ENCODE results near the gene MYO3B. TPM values are rescaled to one million over a fixed set of nuclear protein-coding genes. Genes with fewer than 3 reads are reported as not detected.

Gene MYO3B
- total and polyA plus RNA-seq, 4 donors = 0.50 to 0.61 (median 0.53) TPM

DNA sequence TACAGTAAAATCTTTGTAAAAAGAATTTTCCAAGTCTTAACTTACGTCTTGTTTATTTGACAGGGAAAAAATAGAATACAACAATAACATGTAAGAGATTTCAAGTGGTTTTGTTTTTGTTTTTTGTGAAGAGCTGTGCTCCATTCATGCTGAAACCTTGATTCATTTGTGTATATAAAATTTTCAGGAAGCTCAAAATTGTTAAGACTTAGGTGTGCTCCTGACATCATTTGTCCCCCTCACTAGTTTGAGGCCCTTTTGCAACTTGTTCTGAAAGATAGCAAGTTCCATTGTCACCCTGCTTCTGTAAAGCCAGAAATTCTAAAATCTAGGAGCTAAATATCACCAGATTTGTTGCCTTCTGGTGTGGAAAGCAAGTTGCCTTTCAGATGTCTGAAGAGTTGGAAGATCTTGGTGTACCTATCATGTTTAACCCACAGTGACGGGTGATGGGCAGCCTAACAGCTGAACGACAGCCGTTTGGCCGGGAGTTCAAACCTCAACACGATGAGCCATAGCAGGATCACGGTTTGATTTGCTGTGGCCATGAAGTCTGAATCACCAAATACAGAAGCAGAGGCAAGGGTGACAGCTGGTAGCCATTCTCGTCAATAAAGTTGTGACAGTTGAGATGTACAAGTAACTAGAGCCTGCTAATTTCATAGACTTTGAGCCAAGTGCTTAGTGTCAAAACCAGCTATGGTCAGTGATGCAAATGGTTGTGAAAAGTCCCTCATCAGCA is 331.7 kb downstream of the MYO3B start:
- Histone ChIP-seq H3K27ac (ENCODE audit: low read depth, low read length) (no peak overlapping the region), H3K4me3 (ENCODE audit: low read depth, low read length) (no peak overlapping the region), H3K27me3 (ENCODE audit: control insufficient read depth, insufficient read depth, low read length) (no peaks in the 10 kb centered on the region), H3K36me3 (ENCODE audit: control insufficient read depth, insufficient read depth, low read length) (no peaks in the 10 kb centered on the region), H3K9me3 (ENCODE audit: control insufficient read depth, insufficient read depth, low read length) (no peaks in the 10 kb centered on the region), H3K4me1 (ENCODE audit: control insufficient read depth, insufficient read depth, low read length) (peaks cover 12% of the 10 kb centered on the region)
- DNase-seq (ENCODE audit: low read depth in 4 of 6, low spot score in 6 of 6) = no peak
- WGBS (ENCODE audit: insufficient coverage) = 88% methylated on average over 6 of the region's 8 CpGs

DNA sequence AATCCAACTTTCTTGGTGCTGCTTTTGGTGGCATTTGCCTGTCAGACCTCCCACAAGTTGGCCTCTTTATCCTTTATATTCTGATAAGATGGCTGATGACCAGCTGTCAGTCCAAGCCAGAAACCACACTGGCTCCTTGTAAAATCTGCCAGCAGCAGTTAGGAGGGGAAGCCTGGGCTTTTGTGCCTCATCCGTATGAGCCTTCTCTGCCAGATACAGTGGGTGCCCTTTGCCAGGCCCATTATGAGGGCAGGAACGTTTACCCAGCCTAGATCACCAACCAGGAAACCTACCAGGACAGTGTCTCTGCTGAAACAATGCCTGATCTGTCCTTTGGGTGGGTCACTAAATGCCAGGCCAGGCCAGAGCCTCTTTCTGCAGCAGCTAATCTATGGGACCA is 334.3 kb downstream of the MYO3B start:
- Histone ChIP-seq H3K9me3 (ENCODE audit: control insufficient read depth, insufficient read depth, low read length) (no peaks in the 10 kb centered on the region), H3K4me3 (ENCODE audit: low read depth, low read length) (no peak overlapping the region), H3K27me3 (ENCODE audit: control insufficient read depth, insufficient read depth, low read length) (no peaks in the 10 kb centered on the region), H3K27ac (ENCODE audit: low read depth, low read length) (peak overlapping the region; percentile 35), H3K4me1 (ENCODE audit: control insufficient read depth, insufficient read depth, low read length) (peaks cover 5% of the 10 kb centered on the region), H3K36me3 (ENCODE audit: control insufficient read depth, insufficient read depth, low read length) (no peaks in the 10 kb centered on the region)
- WGBS (ENCODE audit: insufficient coverage) = 15% methylated on average over 2 of the region's 2 CpGs
- peak in 2 of 6 donors; percentile 54 to 84 for DNase-seq (ENCODE audit: low read depth in 4 of 6, low spot score in 6 of 6)

DNA sequence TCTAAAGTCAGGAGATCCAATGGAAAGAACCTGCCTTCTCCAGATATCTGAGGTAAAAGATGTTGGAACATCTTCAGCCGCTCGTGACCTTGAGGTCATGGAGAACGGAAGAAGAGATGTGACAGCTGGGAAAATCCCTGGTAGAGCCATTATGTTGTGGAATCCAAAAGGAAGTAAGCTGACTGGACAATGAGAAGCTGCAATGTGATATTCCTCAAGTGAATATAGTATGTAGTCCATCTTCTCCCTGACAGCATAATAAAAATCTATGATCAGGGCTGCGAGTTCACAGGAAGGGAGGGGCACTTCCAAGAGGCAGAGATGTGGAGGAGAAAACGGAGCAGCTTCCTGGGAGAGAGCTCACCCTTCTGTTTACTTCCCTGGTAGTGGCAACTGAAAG is 336.2 kb downstream of the MYO3B start:
- H3K36me3 ChIP-seq (ENCODE audit: control insufficient read depth, insufficient read depth, low read length) = no peaks in the 10 kb centered on the region
- H3K4me3 ChIP-seq (ENCODE audit: low read depth, low read length) = no peak overlapping the region
- H3K27ac ChIP-seq (ENCODE audit: low read depth, low read length) = no peak overlapping the region
- no peak for DNase-seq (ENCODE audit: low read depth in 4 of 6, low spot score in 6 of 6)
- H3K9me3 ChIP-seq (ENCODE audit: control insufficient read depth, insufficient read depth, low read length) = no peaks in the 10 kb centered on the region
- WGBS (ENCODE audit: insufficient coverage) = 69% methylated on average over 4 of the region's 5 CpGs
- peaks cover 5% of the 10 kb centered on the region for H3K4me1 ChIP-seq (ENCODE audit: control insufficient read depth, insufficient read depth, low read length)
- no peaks in the 10 kb centered on the region for H3K27me3 ChIP-seq (ENCODE audit: control insufficient read depth, insufficient read depth, low read length)

DNA sequence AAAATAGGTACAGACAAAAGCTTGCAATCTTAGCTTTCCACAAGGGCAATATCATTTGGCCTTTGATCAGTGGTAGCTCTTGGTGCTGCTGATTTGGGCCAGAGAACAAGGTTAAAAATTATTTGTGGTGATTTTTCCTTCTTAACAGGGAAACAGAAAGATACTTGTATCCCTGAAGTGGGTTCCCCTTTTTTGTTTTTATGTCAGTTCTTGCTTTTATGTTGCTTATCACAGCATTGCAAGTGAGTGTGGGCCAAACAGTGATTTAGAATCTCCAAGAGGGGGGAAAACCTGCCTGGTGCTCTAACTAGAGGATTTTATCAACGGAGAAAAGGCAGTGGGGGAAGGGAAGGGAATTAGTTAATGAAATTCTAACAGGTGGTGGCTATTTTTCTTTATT is 339.6 kb downstream of the MYO3B start:
- WGBS (ENCODE audit: insufficient coverage) = no CpG with 5 or more reads among the region's 1 CpG
- Histone ChIP-seq H3K9me3 (ENCODE audit: control insufficient read depth, insufficient read depth, low read length) (no peaks in the 10 kb centered on the region), H3K4me3 (ENCODE audit: low read depth, low read length) (no peak overlapping the region), H3K27me3 (ENCODE audit: control insufficient read depth, insufficient read depth, low read length) (no peaks in the 10 kb centered on the region), H3K4me1 (ENCODE audit: control insufficient read depth, insufficient read depth, low read length) (peaks cover under 1% of the 10 kb centered on the region), H3K36me3 (ENCODE audit: control insufficient read depth, insufficient read depth, low read length) (no peaks in the 10 kb centered on the region), H3K27ac (ENCODE audit: low read depth, low read length) (no peak overlapping the region)
- DNase-seq (ENCODE audit: low read depth in 4 of 6, low spot score in 6 of 6) = no peak

DNA sequence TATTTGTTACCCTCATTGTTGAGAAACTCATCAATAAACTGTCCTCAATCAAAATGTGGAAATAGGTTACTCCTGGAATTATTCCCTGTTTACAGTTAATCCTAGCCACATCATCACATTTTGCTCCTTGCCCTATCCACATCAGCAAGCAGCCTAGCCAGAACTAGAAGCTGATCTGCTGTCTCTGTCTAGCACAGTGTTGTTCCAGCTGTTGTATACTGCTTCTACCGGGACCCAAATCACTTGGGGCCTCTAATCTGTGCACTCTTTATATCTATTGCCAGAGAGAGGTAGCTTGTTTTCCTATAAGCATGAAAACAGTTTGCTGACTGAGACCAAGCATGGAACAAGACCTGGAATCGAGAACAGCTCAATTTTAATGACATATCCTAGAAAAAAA is 341.0 kb downstream of the MYO3B start:
- Histone ChIP-seq H3K36me3 (ENCODE audit: control insufficient read depth, insufficient read depth, low read length) (no peaks in the 10 kb centered on the region), H3K4me3 (ENCODE audit: low read depth, low read length) (no peak overlapping the region), H3K4me1 (ENCODE audit: control insufficient read depth, insufficient read depth, low read length) (no peaks in the 10 kb centered on the region), H3K9me3 (ENCODE audit: control insufficient read depth, insufficient read depth, low read length) (no peaks in the 10 kb centered on the region), H3K27me3 (ENCODE audit: control insufficient read depth, insufficient read depth, low read length) (no peaks in the 10 kb centered on the region), H3K27ac (ENCODE audit: low read depth, low read length) (no peak overlapping the region)
- no peak for DNase-seq (ENCODE audit: low read depth in 4 of 6, low spot score in 6 of 6)
- WGBS (ENCODE audit: insufficient coverage) = no CpG with 5 or more reads among the region's 2 CpGs

DNA sequence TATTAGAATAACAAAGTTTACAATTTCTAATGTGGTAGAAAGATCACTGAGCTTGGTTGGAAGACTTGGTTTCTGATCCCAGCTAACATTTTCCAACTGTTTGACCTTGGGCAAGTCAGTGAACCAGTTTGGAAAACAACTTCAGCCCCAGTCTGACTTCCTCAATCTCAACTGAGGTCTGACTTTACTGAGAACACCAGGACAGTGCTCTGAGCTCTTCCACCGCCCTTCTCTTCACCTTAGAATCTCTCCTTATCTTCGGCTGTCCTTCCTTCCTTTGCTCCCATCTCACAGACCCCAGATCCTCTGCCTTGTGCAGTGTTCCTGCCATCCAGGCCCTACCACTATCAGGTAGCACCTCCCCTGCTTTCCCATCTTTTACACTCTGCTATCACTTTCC is 343.4 kb downstream of the MYO3B start:
- Histone ChIP-seq H3K9me3 (ENCODE audit: control insufficient read depth, insufficient read depth, low read length) (no peaks in the 10 kb centered on the region), H3K36me3 (ENCODE audit: control insufficient read depth, insufficient read depth, low read length) (no peaks in the 10 kb centered on the region), H3K4me1 (ENCODE audit: control insufficient read depth, insufficient read depth, low read length) (no peaks in the 10 kb centered on the region), H3K27ac (ENCODE audit: low read depth, low read length) (no peak overlapping the region), H3K4me3 (ENCODE audit: low read depth, low read length) (no peak overlapping the region), H3K27me3 (ENCODE audit: control insufficient read depth, insufficient read depth, low read length) (no peaks in the 10 kb centered on the region)
- 82% methylated on average over 2 of the region's 2 CpGs for WGBS (ENCODE audit: insufficient coverage)
- no peak for DNase-seq (ENCODE audit: low read depth in 4 of 6, low spot score in 6 of 6)

DNA sequence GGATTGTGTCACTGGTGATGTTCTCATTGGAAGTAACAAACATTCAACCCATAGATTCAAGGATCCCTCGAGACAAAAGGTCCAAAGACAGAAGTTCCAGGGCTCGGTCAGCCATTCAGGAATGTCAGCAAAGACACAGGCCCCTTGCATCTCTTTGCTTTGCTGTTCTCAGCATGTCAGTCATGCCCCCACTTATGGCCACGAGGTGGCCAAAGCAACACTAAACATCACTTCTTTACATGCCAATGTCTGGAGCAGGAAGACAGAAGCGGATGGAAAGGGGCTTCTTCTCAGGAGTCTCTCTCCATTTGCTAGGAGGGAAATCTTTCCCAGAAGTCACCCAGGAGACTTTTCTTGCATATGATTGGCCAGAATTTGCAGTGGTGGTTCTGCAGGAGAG is 345.6 kb downstream of the MYO3B start:
- no peaks in the 10 kb centered on the region for H3K27me3 ChIP-seq (ENCODE audit: control insufficient read depth, insufficient read depth, low read length)
- no peak overlapping the region for H3K4me3 ChIP-seq (ENCODE audit: low read depth, low read length)
- 57% methylated on average over 3 of the region's 4 CpGs for WGBS (ENCODE audit: insufficient coverage)
- H3K4me1 ChIP-seq (ENCODE audit: control insufficient read depth, insufficient read depth, low read length) = no peaks in the 10 kb centered on the region
- DNase-seq (ENCODE audit: low read depth in 4 of 6, low spot score in 6 of 6) = no peak
- H3K36me3 ChIP-seq (ENCODE audit: control insufficient read depth, insufficient read depth, low read length) = no peaks in the 10 kb centered on the region
- H3K27ac ChIP-seq (ENCODE audit: low read depth, low read length) = no peak overlapping the region
- no peaks in the 10 kb centered on the region for H3K9me3 ChIP-seq (ENCODE audit: control insufficient read depth, insufficient read depth, low read length)

DNA sequence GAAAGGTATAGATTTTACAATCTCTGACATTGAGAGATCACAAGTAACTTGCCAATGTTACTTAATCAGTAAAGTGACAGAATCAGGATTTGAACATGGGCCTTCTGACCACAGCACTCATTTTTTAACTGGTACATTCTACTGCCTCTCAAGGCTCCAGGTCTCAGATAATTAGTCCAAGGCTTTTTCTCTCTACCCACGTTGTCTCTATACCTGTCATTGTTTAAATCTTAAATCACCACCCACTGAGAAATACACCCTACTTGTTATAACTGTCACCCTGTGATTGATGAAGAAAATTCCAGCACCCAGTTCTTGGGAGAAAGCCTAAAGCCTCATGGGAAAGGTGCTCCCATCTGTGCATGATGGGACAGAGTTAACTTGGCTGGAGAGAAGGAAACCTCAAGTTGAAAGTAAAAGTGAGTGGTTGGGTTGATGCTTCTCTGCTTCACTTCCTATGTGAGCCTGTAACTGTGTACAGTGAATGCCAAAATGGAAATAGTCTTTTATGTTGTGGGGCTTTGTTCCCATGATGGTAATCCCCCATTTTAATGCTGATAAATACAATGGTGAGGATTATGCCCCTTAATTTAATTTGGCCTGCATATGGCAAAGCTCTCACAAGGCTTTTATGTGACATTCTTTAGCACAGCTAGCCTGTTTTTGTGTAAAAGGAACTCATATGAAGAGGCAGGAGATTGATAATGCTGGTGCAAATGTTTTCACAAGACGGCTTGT is 347.1 kb downstream of the MYO3B start:
- H3K27me3 ChIP-seq (ENCODE audit: control insufficient read depth, insufficient read depth, low read length) = no peaks in the 10 kb centered on the region
- WGBS (ENCODE audit: insufficient coverage) = 29% methylated on average over 1 of the region's 2 CpGs
- no peak overlapping the region for H3K4me3 ChIP-seq (ENCODE audit: low read depth, low read length)
- H3K36me3 ChIP-seq (ENCODE audit: control insufficient read depth, insufficient read depth, low read length) = no peaks in the 10 kb centered on the region
- peak overlapping the region; percentile 3 for H3K27ac ChIP-seq (ENCODE audit: low read depth, low read length)
- H3K9me3 ChIP-seq (ENCODE audit: control insufficient read depth, insufficient read depth, low read length) = no peaks in the 10 kb centered on the region
- DNase-seq (ENCODE audit: low read depth in 4 of 6, low spot score in 6 of 6) = no peak
- H3K4me1 ChIP-seq (ENCODE audit: control insufficient read depth, insufficient read depth, low read length) = no peaks in the 10 kb centered on the region

DNA sequence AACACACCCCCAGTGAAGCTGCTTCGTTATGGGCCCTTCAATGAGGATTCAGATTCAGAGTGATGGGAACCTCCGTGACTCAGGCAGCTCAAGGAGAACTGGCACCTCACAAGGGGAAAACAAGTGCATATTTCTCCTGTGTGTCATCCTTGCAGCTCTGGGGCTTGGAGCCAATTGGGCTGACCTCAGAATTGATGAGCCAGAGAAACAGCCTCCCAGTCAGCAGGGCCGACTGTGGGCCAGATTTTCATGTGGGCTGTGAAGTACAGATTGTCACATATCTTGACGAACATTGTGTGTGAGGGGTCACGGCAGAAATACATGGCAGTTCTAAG is 347.6 kb downstream of the MYO3B start:
- Histone ChIP-seq H3K4me1 (ENCODE audit: control insufficient read depth, insufficient read depth, low read length) (peaks cover 5% of the 10 kb centered on the region), H3K4me3 (ENCODE audit: low read depth, low read length) (no peak overlapping the region), H3K9me3 (ENCODE audit: control insufficient read depth, insufficient read depth, low read length) (no peaks in the 10 kb centered on the region), H3K27ac (ENCODE audit: low read depth, low read length) (peak overlapping the region; percentile 3), H3K27me3 (ENCODE audit: control insufficient read depth, insufficient read depth, low read length) (no peaks in the 10 kb centered on the region), H3K36me3 (ENCODE audit: control insufficient read depth, insufficient read depth, low read length) (no peaks in the 10 kb centered on the region)
- peak in 1 of 6 donors; percentile 65 for DNase-seq (ENCODE audit: low read depth in 4 of 6, low spot score in 6 of 6)
- 27% methylated on average over 3 of the region's 5 CpGs for WGBS (ENCODE audit: insufficient coverage)

DNA sequence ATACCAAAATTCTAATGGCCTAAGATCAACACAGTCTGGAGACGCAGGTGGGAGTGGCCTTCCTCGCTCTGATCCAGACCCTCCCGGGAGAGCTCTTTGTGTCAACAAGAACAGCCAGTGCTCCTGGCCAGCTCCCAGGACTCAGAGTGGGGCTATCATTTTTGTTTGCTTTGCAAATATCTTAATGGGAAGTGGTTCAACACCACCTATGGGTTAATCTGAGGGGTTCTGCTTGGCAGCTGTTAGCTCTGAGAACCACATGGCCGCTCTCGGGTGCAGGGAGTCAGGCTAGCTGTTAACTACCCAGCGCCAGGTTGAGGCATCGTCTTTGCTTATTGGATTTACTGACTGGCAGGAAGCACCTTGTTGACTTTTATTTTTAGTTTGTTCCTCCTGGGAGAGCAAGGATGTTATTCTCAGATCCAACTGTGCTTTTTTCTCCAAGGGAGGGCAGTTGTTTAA is 352.4 kb downstream of the MYO3B start:
- Histone ChIP-seq H3K4me3 (ENCODE audit: low read depth, low read length) (no peak overlapping the region), H3K27ac (ENCODE audit: low read depth, low read length) (no peak overlapping the region), H3K36me3 (ENCODE audit: control insufficient read depth, insufficient read depth, low read length) (no peaks in the 10 kb centered on the region), H3K27me3 (ENCODE audit: control insufficient read depth, insufficient read depth, low read length) (no peaks in the 10 kb centered on the region), H3K4me1 (ENCODE audit: control insufficient read depth, insufficient read depth, low read length) (peaks cover 5% of the 10 kb centered on the region), H3K9me3 (ENCODE audit: control insufficient read depth, insufficient read depth, low read length) (no peaks in the 10 kb centered on the region)
- peak in 2 of 6 donors; percentile 77 to 88 for DNase-seq (ENCODE audit: low read depth in 4 of 6, low spot score in 6 of 6)
- WGBS (ENCODE audit: insufficient coverage) = 12% methylated on average over 7 of the region's 7 CpGs
